HL-60 (cell line): ENCODE measurements around the gene THRAP3.
"Not testable (repeated sequence)": the region's sequence is repeated elsewhere in the genome, so short reads cannot be mapped to it uniquely, and the experiment has no call there.

Source experiments
- DNase-seq, 2 experiments: peaks; one replicate each; pipeline ENCODE4 v3.0.0-alpha.2; 2010 to 2020; ENCODE audit warnings: low read depth in 1 of 2, low spot score in 1 of 2
- H3K27ac ChIP-seq: fragments of 250-450 bp; sonication (Bioruptor Pico); replicated peaks from 2 replicates; pipeline ENCODE4 v1.5.1; 2020; ENCODE audit warnings: mild to moderate bottlenecking, moderate library complexity
- H3K27me3 ChIP-seq: fragments of 250-450 bp; sonication (Bioruptor Pico); 2 replicates; pipeline ENCODE4 v1.5.1; 2021; ENCODE audit warnings: mild to moderate bottlenecking, moderate library complexity; ENCODE audit not compliant: insufficient read depth, poor library complexity, severe bottlenecking
- H3K4me3 ChIP-seq: replicated peaks from 2 replicates; pipeline ENCODE4 v1.5.1; 2011; ENCODE audit warnings: mild to moderate bottlenecking, control low read depth, low read length; ENCODE audit not compliant: insufficient read depth
- GABPA ChIP-seq: IDR thresholded peaks from 2 replicates; pipeline ENCODE4 v1.6.1; 2012; ENCODE audit warnings: low read depth
- POLR2AphosphoS5 ChIP-seq: IDR thresholded peaks from 2 replicates; pipeline ENCODE4 v1.6.1; 2012; ENCODE audit warnings: low read depth
- SPI1 ChIP-seq: IDR thresholded peaks from 2 replicates; pipeline ENCODE4 v1.6.1; 2012; ENCODE audit warnings: low read depth, mild to moderate bottlenecking, borderline replicate concordance
- TF ChIP-seq, protein P1 (sequence below): IDR thresholded peaks from one replicate; pipeline ENCODE4 v1.5.1; 2011; ENCODE audit warnings: low read length, control low read depth, inconsistent platforms; ENCODE audit not compliant: insufficient read depth
- TF ChIP-seq, protein P2 (sequence below): IDR thresholded peaks from 2 replicates; pipeline ENCODE4 v1.6.1; 2012; ENCODE audit warnings: low read depth; ENCODE audit not compliant: insufficient replicate concordance

The THRAP3 gene

DNA sequence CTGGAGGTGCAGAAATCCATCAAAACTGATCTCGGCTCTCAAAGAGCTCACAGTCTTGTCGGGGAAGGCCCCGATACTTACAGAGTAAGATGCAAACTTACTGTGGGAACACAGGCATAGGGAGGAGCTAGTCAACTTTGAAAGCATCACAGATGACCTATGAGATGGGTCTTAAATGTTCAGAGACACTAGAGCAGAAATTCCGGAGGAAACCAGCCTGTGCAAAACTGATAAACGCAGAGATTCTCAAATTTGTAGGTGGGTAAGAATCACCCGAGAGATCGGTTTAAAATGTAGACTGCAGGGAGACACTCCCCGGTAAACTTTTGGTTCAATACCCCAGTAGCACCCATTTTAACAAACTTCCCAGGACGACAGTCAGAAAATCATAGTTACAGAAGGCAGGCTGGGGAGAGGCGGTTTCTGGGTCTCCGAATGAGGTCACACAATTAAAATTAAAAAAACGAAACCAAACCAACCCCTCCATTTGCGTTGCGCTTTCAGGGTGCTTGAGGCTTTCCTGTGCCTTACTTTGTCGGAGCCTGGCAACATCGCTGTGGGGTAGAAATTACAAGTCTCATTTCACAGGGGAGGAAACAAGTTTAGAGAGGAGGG, 755 bp upstream of the THRAP3 start:
- TF ChIP-seq, protein P1, sequence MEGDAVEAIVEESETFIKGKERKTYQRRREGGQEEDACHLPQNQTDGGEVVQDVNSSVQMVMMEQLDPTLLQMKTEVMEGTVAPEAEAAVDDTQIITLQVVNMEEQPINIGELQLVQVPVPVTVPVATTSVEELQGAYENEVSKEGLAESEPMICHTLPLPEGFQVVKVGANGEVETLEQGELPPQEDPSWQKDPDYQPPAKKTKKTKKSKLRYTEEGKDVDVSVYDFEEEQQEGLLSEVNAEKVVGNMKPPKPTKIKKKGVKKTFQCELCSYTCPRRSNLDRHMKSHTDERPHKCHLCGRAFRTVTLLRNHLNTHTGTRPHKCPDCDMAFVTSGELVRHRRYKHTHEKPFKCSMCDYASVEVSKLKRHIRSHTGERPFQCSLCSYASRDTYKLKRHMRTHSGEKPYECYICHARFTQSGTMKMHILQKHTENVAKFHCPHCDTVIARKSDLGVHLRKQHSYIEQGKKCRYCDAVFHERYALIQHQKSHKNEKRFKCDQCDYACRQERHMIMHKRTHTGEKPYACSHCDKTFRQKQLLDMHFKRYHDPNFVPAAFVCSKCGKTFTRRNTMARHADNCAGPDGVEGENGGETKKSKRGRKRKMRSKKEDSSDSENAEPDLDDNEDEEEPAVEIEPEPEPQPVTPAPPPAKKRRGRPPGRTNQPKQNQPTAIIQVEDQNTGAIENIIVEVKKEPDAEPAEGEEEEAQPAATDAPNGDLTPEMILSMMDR = no peak
- H3K27me3 ChIP-seq = no peaks in the 10 kb centered on the region
- DNase-seq = peak in 1 of 2 experiments; percentile 43
- peak overlapping the region; percentile 85 for H3K27ac ChIP-seq
- H3K4me3 ChIP-seq = peak overlapping the region; percentile 93

DNA sequence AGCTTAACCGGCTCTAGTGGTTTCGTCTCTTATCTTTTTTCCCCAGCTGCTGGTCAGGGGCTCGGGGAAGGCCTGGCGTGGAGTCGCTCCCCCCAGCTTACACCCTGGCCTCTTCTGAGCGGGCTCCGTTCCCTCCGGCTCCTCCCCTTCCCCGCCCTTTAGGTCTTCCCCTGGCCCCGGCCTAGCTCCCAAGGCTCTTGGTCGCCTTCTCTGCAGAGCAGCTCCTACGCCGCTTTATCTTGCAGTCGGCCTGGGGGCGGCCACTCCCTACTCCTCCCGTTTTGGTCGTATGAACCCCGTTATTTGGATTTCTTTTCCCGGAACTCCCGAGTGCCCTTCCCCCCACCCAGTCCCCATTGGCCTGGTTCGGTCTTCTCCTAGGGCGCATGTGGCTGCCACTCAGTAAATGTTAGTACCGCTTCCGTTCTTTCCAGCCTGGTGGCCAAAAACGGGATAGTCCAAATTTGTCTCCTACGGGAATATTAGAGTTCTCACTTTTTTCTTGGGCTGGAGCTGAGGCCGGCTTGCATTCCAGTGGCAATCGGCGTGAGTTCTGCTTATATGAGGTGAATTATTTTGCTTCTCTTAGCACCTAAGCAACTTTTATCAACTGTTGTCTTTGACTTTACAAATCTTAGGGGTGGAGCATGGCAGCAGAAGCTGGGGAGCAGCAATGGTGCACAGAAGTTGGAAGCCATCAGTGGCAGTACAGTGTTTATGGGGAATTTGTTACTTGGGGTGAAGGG, 467 bp downstream of the THRAP3 start:
- Histone ChIP-seq H3K27me3 (no peaks in the 10 kb centered on the region), H3K27ac (peak overlapping the region; percentile 89), H3K4me3 (peak overlapping the region; percentile 93)
- no peak for DNase-seq
- TF ChIP-seq, protein P2, sequence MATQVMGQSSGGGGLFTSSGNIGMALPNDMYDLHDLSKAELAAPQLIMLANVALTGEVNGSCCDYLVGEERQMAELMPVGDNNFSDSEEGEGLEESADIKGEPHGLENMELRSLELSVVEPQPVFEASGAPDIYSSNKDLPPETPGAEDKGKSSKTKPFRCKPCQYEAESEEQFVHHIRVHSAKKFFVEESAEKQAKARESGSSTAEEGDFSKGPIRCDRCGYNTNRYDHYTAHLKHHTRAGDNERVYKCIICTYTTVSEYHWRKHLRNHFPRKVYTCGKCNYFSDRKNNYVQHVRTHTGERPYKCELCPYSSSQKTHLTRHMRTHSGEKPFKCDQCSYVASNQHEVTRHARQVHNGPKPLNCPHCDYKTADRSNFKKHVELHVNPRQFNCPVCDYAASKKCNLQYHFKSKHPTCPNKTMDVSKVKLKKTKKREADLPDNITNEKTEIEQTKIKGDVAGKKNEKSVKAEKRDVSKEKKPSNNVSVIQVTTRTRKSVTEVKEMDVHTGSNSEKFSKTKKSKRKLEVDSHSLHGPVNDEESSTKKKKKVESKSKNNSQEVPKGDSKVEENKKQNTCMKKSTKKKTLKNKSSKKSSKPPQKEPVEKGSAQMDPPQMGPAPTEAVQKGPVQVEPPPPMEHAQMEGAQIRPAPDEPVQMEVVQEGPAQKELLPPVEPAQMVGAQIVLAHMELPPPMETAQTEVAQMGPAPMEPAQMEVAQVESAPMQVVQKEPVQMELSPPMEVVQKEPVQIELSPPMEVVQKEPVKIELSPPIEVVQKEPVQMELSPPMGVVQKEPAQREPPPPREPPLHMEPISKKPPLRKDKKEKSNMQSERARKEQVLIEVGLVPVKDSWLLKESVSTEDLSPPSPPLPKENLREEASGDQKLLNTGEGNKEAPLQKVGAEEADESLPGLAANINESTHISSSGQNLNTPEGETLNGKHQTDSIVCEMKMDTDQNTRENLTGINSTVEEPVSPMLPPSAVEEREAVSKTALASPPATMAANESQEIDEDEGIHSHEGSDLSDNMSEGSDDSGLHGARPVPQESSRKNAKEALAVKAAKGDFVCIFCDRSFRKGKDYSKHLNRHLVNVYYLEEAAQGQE = no peak

DNA sequence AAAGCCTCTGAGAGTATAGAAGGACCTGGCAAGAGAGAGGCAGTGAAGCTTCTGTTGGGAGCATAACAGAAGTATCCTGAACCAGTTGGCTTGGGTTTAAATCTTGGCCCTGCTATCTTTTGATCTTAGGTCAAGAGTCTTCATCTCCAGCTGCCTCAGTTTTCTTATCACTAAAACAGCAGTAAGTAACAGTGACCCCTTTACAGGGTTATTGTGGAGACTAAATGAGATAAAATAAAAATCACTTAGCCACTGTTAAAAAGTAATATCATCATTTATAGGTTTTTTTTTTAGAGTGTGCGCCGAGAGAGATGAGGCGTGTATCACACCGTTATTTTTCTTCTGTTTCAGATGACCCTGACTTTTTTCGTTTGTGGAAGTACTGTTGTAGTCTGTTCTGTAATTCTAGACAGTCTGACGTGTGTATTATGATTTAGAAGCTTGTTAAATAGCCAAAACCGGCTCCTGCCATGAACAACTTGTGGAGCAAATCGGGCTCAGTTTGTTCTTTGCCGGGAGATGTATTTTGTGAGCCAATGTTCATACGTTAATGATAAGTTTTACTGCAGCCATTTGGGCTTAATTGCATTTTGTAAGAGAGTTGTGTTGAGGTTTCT, 1.1 kb downstream of the THRAP3 start:
- H3K27ac ChIP-seq = peak overlapping the region; percentile 89
- H3K4me3 ChIP-seq = peak overlapping the region; percentile 93
- H3K27me3 ChIP-seq = no peaks in the 10 kb centered on the region
- TF ChIP-seq, protein P1 = no peak
- TF ChIP-seq POLR2AphosphoS5 (no peak), SPI1 (no peak), GABPA (no peak)
- TF ChIP-seq, protein P2 = no peak
- DNase-seq = no peak

DNA sequence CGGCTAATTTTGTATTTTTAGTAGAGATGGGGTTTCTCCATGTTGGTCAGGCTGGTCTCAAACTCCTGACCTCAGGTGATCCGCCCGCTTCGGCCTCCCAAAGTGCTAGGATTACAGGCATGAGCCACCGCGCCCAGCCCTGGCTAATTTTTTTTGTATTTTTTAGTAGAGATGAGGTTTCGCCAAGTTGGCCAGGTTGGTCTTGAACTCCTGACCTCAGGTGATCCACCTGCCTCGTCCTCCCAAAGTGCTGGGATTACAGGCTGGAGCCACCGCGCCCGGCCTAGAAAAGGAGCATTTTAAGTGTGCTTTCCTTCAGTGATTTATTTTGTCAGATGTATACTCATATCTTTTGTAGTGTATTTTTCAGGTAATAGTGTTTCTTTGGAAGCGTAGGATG, 6.0 kb downstream of the THRAP3 start:
- not testable (repeated sequence) for H3K4me3 ChIP-seq, H3K27me3 ChIP-seq, DNase-seq, H3K27ac ChIP-seq

DNA sequence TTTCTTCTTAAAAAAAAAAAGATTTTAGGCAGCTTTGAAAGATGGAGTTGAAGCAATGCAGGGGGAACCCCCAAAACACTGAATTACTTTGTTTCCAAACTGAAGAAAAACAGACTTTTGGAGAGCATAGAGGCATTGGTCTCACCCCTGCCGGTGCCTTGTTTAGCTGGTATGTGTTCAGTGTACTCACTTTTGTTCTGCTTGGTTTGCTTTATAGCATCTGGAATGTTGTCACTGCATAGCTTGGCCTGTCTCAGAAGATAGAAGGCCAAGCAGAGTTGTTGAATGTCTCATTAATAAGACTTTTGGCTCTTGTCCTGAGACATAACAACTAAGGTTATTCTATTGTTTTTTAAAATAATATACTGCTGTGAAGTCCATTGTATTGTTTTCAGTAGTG, 6.9 kb downstream of the THRAP3 start:
- TF ChIP-seq, protein P2 = no peak
- TF ChIP-seq GABPA (no peak), POLR2AphosphoS5 (no peak), SPI1 (no peak)
- TF ChIP-seq, protein P1 = no peak
- Histone ChIP-seq H3K27ac (no peak overlapping the region), H3K4me3 (no peak overlapping the region), H3K27me3 (no peaks in the 10 kb centered on the region)
- DNase-seq = no peak
